Measurements from ENCODE around the gene ALX3. TPM values are rescaled to one million over a fixed set of nuclear protein-coding genes. Genes with fewer than 3 reads are reported as not detected.
"Not testable (repeated sequence)": the region's sequence is repeated elsewhere in the genome, so short reads cannot be mapped to it uniquely, and the experiment has no call there.

Gene ALX3
- total RNA-seq, 2 experiments from 2014 or later: not detected

- Mint-ChIP-seq H3K27me3 (peaks cover 76% of the 10 kb centered on the region), H3K4me1 (peaks cover 10% of the 10 kb centered on the region), H3K4me3 (no peak overlapping the region), H3K9me3 (no peaks in the 10 kb centered on the region), H3K36me3 (no peaks in the 10 kb centered on the region), H3K27ac (no peak overlapping the region)
- DNase-seq: no peak
Measured at GRCh38 chr1:110082477-110082876, 12.0 kb upstream of the ALX3 start.

- H3K27ac Mint-ChIP-seq: no peak overlapping the region
- H3K9me3 Mint-ChIP-seq: no peaks in the 10 kb centered on the region
- H3K27me3 Mint-ChIP-seq: peaks cover 67% of the 10 kb centered on the region
- DNase-seq: no peak
- peaks cover 10% of the 10 kb centered on the region for H3K4me1 Mint-ChIP-seq
- H3K4me3 Mint-ChIP-seq: no peak overlapping the region
- H3K36me3 Mint-ChIP-seq: no peaks in the 10 kb centered on the region
Measured at GRCh38 chr1:110081061-110081460, 10.6 kb upstream of the ALX3 start.

GRCh38 chr1:110079995-110080394 lies 9.5 kb upstream of the ALX3 start:
- not testable (repeated sequence) for H3K4me3 Mint-ChIP-seq, H3K27ac Mint-ChIP-seq, H3K4me1 Mint-ChIP-seq, H3K36me3 Mint-ChIP-seq, DNase-seq, H3K9me3 Mint-ChIP-seq
- peaks cover 60% of the 10 kb centered on the region for H3K27me3 Mint-ChIP-seq

- Mint-ChIP-seq H3K9me3 (no peaks in the 10 kb centered on the region), H3K4me3 (no peak overlapping the region), H3K36me3 (no peaks in the 10 kb centered on the region), H3K27me3 (peaks cover 56% of the 10 kb centered on the region), H3K4me1 (no peaks in the 10 kb centered on the region), H3K27ac (no peak overlapping the region)
- no peak for DNase-seq
Measured at GRCh38 chr1:110076789-110077500, 6.5 kb upstream of the ALX3 start.

DNA sequence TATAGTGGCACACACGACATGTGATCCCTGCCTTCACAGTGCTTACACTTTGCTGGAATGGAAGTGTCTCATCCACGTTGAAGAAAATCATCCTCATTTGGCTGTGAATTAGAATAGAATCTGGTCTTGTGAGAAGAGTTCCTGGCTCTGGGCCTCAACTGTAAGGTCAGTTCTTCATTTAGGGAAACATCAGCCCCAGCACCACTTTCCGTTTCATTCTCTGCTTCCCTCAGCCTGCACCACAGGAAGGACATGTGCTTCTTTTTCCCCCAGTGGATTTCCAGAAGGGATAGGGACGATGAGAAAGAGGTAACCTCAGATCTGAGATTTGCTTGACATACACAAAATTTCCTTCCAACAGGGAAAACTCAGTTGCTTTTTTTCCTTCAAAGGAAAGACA lies 3.7 kb upstream of the ALX3 start:
- no peaks in the 10 kb centered on the region for H3K4me1 Mint-ChIP-seq
- DNase-seq: no peak
- H3K9me3 Mint-ChIP-seq: no peaks in the 10 kb centered on the region
- H3K27me3 Mint-ChIP-seq: peaks cover 58% of the 10 kb centered on the region
- H3K36me3 Mint-ChIP-seq: no peaks in the 10 kb centered on the region
- H3K4me3 Mint-ChIP-seq: no peak overlapping the region
- no peak overlapping the region for H3K27ac Mint-ChIP-seq

GRCh38 chr1:110070282-110070669 lies 196 bp downstream of the ALX3 start:
- no peak overlapping the region for H3K27ac Mint-ChIP-seq
- H3K9me3 Mint-ChIP-seq: no peaks in the 10 kb centered on the region
- peaks cover 80% of the 10 kb centered on the region for H3K27me3 Mint-ChIP-seq
- no peak for DNase-seq
- H3K36me3 Mint-ChIP-seq: no peaks in the 10 kb centered on the region
- H3K4me3 Mint-ChIP-seq: peak overlapping the region; percentile 44
- H3K4me1 Mint-ChIP-seq: peaks cover 5% of the 10 kb centered on the region

GRCh38 chr1:110069404-110070281 lies 829 bp downstream of the ALX3 start:
- H3K4me3 Mint-ChIP-seq: peak overlapping the region; percentile 44

GRCh38 chr1:110068646-110069403 lies 1.6 kb downstream of the ALX3 start:
- Mint-ChIP-seq H3K27ac (no peak overlapping the region), H3K9me3 (no peaks in the 10 kb centered on the region), H3K36me3 (no peaks in the 10 kb centered on the region), H3K27me3 (peaks cover 70% of the 10 kb centered on the region), H3K4me1 (peaks cover 5% of the 10 kb centered on the region), H3K4me3 (peak overlapping the region; percentile 44)
- peak; percentile 24 for DNase-seq

More at GRCh38 chr1:110069404-110070281, 829 bp downstream of the ALX3 start:
- Mint-ChIP-seq H3K27me3 (peaks cover 76% of the 10 kb centered on the region), H3K9me3 (no peaks in the 10 kb centered on the region), H3K36me3 (no peaks in the 10 kb centered on the region), H3K4me1 (peaks cover 5% of the 10 kb centered on the region), H3K27ac (no peak overlapping the region)
- DNase-seq: no peak

- no peaks in the 10 kb centered on the region for H3K9me3 Mint-ChIP-seq
- peak; percentile 16 for DNase-seq
- H3K27me3 Mint-ChIP-seq: peaks cover 64% of the 10 kb centered on the region
- H3K4me1 Mint-ChIP-seq: peaks cover 5% of the 10 kb centered on the region
- H3K4me3 Mint-ChIP-seq: peak overlapping the region; percentile 44
- no peak overlapping the region for H3K27ac Mint-ChIP-seq
- no peaks in the 10 kb centered on the region for H3K36me3 Mint-ChIP-seq
Measured at GRCh38 chr1:110067893-110068645, 2.4 kb downstream of the ALX3 start.

GRCh38 chr1:110067479-110067892 lies 3.0 kb downstream of the ALX3 start:
- no peak for DNase-seq
- Mint-ChIP-seq H3K9me3 (no peaks in the 10 kb centered on the region), H3K4me3 (no peak overlapping the region), H3K27ac (no peak overlapping the region), H3K4me1 (peaks cover 5% of the 10 kb centered on the region), H3K36me3 (no peaks in the 10 kb centered on the region), H3K27me3 (peaks cover 60% of the 10 kb centered on the region)

GRCh38 chr1:110065841-110066240 lies 4.6 kb downstream of the ALX3 start:
- Mint-ChIP-seq H3K9me3 (no peaks in the 10 kb centered on the region), H3K27ac (no peak overlapping the region), H3K4me1 (peaks cover 5% of the 10 kb centered on the region), H3K27me3 (peaks cover 44% of the 10 kb centered on the region), H3K4me3 (no peak overlapping the region), H3K36me3 (no peaks in the 10 kb centered on the region)
- no peak for DNase-seq

GRCh38 chr1:110064576-110065337 lies 5.7 kb downstream of the ALX3 start:
- Mint-ChIP-seq H3K4me3 (no peak overlapping the region), H3K36me3 (peaks cover 5% of the 10 kb centered on the region), H3K9me3 (no peaks in the 10 kb centered on the region)

GRCh38 chr1:110063781-110064180 lies 6.7 kb downstream of the ALX3 start:
- peaks cover 6% of the 10 kb centered on the region for H3K4me1 Mint-ChIP-seq
- H3K9me3 Mint-ChIP-seq: no peaks in the 10 kb centered on the region
- DNase-seq: no peak
- no peak overlapping the region for H3K27ac Mint-ChIP-seq
- peaks cover 5% of the 10 kb centered on the region for H3K36me3 Mint-ChIP-seq
- H3K27me3 Mint-ChIP-seq: peaks cover 27% of the 10 kb centered on the region
- no peak overlapping the region for H3K4me3 Mint-ChIP-seq

More at GRCh38 chr1:110064576-110065337, 5.7 kb downstream of the ALX3 start:
- no peak for DNase-seq
- Mint-ChIP-seq H3K27me3 (peaks cover 37% of the 10 kb centered on the region), H3K4me1 (peaks cover 6% of the 10 kb centered on the region), H3K27ac (no peak overlapping the region)

DNA sequence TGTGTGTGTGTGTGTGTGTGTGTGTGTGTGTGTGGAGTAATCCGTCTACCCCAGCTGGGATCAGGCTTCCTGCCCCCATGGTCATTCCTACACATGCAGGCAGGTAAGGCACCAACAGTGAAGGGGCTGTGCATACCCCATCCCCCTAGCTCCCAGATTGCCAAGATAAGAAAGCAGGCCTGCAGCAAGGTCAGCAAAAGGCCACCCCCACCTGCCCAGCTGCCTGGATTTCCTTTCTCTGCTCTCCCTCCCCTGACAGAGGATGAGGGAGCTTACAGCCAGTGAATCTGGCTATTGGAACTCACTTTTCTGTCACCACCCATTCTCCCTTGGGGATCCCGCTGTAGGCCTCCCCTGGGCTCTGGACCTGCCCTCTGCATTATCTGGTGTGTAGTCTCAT lies 7.9 kb downstream of the ALX3 start:
- no peak overlapping the region for H3K4me3 Mint-ChIP-seq
- H3K4me1 Mint-ChIP-seq: peaks cover 1% of the 10 kb centered on the region
- H3K27me3 Mint-ChIP-seq: peaks cover 15% of the 10 kb centered on the region
- no peak overlapping the region for H3K27ac Mint-ChIP-seq
- H3K9me3 Mint-ChIP-seq: no peaks in the 10 kb centered on the region
- DNase-seq: no peak
- peaks cover 5% of the 10 kb centered on the region for H3K36me3 Mint-ChIP-seq

All from activated naive CD8-positive, alpha-beta T cell treated with anti-CD3 and anti-CD28 coated beads for 36 hours (primary cell).